ENCODE data around the gene CD2BP2.

- TF ChIP-seq CTCF (conservative IDR thresholded peaks at IDR 0.05 in 1 of 2, IDR thresholded peaks at IDR 0.05 in 1 of 2; ENCODE audit: low read depth in 1 of 2, low read length in 2 of 2) (no peak), EZH2 (IDR thresholded peaks at IDR 0.05; ENCODE audit: low read length, missing control alignments) (no peak)
Observed at GRCh38 chr16:30361180-30361579, 6.1 kb upstream of the CD2BP2 start.
